Prostate gland (tissue), 2 donors: ENCODE measurements around the gene CATSPER1.

Experiments used
- POLR2A ChIP-seq: fragments of 450-650 bp; IDR thresholded peaks from one replicate; pipeline ENCODE4 v1.6.1; 2016; ENCODE audit warnings: antibody characterized with exemption, mild to moderate bottlenecking
- POLR2AphosphoS5 ChIP-seq: sonication (generic); formaldehyde crosslinking; IDR thresholded peaks from one replicate; pipeline ENCODE4 v1.6.1; 2017; ENCODE audit warnings: antibody characterized with exemption
- TF ChIP-seq, protein P1 (sequence below), 4 experiments: fragments of 200-600 bp in 2 of 4; fragments of 450-650 bp in 2 of 4; sonication (generic) in 2 of 4; IDR thresholded peaks; 1 replicate in 3 of 4; 2 replicates in 1 of 4; pipeline ENCODE4 v1.5.1; 2016 to 2019; ENCODE audit warnings: antibody characterized with exemption in 4 of 4, mild to moderate bottlenecking in 2 of 4, moderate library complexity in 2 of 4

GRCh38 chr11:66015936-66016792 is 10.1 kb downstream of the CATSPER1 start:
- TF ChIP-seq POLR2A (no peak), POLR2AphosphoS5 (no peak)
- TF ChIP-seq, protein P1, sequence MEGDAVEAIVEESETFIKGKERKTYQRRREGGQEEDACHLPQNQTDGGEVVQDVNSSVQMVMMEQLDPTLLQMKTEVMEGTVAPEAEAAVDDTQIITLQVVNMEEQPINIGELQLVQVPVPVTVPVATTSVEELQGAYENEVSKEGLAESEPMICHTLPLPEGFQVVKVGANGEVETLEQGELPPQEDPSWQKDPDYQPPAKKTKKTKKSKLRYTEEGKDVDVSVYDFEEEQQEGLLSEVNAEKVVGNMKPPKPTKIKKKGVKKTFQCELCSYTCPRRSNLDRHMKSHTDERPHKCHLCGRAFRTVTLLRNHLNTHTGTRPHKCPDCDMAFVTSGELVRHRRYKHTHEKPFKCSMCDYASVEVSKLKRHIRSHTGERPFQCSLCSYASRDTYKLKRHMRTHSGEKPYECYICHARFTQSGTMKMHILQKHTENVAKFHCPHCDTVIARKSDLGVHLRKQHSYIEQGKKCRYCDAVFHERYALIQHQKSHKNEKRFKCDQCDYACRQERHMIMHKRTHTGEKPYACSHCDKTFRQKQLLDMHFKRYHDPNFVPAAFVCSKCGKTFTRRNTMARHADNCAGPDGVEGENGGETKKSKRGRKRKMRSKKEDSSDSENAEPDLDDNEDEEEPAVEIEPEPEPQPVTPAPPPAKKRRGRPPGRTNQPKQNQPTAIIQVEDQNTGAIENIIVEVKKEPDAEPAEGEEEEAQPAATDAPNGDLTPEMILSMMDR (IDR thresholded peaks at IDR 0.05) = no peak
